ENCODE results near the gene RAI1.

The RAI1 gene

DNA sequence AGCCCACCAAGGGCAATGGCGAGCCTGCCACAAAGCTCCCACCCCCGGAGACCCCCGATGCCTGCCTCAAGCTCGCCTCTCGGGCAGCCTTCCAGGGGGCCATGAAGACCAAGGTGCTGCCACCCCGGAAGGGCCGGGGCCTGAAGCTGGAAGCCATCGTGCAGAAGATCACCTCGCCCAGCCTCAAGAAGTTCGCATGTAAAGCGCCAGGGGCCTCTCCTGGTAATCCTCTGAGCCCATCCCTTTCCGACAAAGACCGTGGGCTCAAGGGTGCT, 115.5 kb downstream of the RAI1 start:
- no peak for TF ChIP-seq CTCF (IDR thresholded peaks at IDR 0.05; ENCODE audit: borderline replicate concordance, insufficient read depth, low read depth, low read length)
- no peak overlapping the region for H3K4me3 ChIP-seq (ENCODE audit: low read depth, low read length)

- H3K4me3 ChIP-seq (ENCODE audit: low read depth, low read length): no peak overlapping the region
- TF ChIP-seq CTCF (IDR thresholded peaks at IDR 0.05; ENCODE audit: borderline replicate concordance, insufficient read depth, low read depth, low read length): no peak
These were observed 116.0 kb downstream of the RAI1 start for GRCh38 chr17:17797119-17797809.

DNA sequence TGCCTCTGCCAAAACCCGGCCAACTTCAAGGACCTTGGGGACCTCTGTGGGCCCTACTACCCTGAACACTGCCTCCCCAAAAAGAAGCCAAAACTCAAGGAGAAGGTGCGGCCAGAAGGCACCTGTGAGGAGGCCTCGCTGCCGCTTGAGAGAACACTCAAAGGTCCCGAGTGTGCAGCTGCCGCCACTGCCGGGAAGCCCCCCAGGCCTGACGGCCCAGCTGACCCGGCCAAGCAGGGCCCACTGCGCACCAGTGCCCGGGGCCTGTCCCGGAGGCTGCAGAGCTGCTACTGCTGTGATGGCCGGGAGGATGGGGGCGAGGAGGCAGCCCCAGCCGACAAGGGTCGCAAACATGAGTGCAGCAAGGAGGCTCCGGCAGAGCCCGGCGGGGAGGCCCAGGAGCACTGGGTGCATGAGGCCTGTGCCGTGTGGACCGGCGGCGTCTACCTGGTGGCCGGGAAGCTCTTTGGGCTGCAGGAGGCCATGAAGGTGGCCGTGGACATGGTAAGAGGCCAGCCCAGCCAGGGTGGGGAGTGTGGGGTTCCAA, 116.8 kb downstream of the RAI1 start:
- H3K4me3 ChIP-seq (ENCODE audit: low read depth, low read length): no peak overlapping the region
- TF ChIP-seq CTCF (IDR thresholded peaks at IDR 0.05; ENCODE audit: borderline replicate concordance, insufficient read depth, low read depth, low read length): no peak

GRCh38 chr17:17798573-17799255, 117.5 kb downstream of the RAI1 start:
- H3K4me3 ChIP-seq (ENCODE audit: low read depth, low read length): no peak overlapping the region
- no peak for TF ChIP-seq CTCF (IDR thresholded peaks at IDR 0.05; ENCODE audit: borderline replicate concordance, insufficient read depth, low read depth, low read length)

- no peak for TF ChIP-seq CTCF (IDR thresholded peaks at IDR 0.05; ENCODE audit: borderline replicate concordance, insufficient read depth, low read depth, low read length)
- H3K4me3 ChIP-seq (ENCODE audit: low read depth, low read length): no peak overlapping the region
These were observed 119.3 kb downstream of the RAI1 start for GRCh38 chr17:17800504-17801021.

DNA sequence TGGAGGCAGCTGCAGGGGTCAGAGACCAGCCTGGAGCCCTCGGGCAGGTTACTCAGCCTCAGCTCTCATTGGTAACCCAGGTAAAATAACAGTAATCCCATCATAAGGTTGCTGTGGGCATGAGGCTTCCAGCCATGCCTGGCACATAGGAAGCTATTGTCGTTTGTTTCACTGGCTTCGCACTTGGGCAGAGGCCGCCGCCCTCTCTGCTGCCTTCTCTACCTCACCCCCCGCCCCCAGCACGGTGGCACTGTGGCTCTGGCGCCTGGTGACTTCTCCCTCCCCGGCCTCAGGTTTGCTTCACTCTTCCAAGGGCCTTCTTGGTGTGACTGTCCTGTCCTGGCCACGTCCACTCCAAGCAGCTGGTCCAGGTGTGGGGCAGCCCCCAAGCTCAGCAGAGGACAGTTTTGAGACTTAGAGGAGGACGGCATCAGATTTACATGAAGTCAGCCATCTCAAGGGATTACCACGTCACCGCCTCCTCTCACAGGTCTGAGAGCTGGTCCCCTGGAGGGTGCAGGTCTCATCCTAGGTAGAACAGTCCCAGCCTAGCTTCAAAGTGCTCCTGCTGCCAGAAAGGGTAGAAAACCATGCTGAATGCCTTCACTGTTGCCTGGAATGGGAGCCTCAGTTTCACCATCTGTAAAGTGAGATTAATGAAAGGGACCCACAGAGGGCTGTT, 120.7 kb downstream of the RAI1 start:
- no peak for TF ChIP-seq CTCF (IDR thresholded peaks at IDR 0.05; ENCODE audit: borderline replicate concordance, insufficient read depth, low read depth, low read length)
- no peak overlapping the region for H3K4me3 ChIP-seq (ENCODE audit: low read depth, low read length)

All from GM12875 (cell line).